Spleen (tissue), 11 donors: ENCODE data around the gene PLCH1. TPM values are rescaled to one million over a fixed set of nuclear protein-coding genes. Genes with fewer than 3 reads are reported as not detected.
"Not testable (repeated sequence)": the region's sequence is repeated elsewhere in the genome, so short reads cannot be mapped to it uniquely, and the experiment has no call there.

ENCODE experiments used
- DNase-seq: peaks from one replicate; pipeline ENCODE4 v3.0.0-alpha.2; 2020
- H3K27ac ChIP-seq, 8 donors: fragments of 200-600 bp; sonication (generic) in 7 of 8; 1 replicate in 4 of 8; 2 replicates in 4 of 8; pipeline versions ENCODE4 v1.5.0 to v1.8.0; 2016 to 2021; ENCODE audit warnings: inconsistent platforms in 4 of 8, mild to moderate bottlenecking in 4 of 8, moderate library complexity in 1 of 8
- H3K27me3 ChIP-seq, 7 donors: fragments of 200-600 bp; sonication (generic) in 6 of 7; replicated peaks in 1 of 7; 1 replicate in 4 of 7; 2 replicates in 3 of 7; pipeline versions ENCODE4 v1.5.0 to v1.8.0; 2016 to 2021; ENCODE audit warnings: inconsistent platforms in 3 of 7, mild to moderate bottlenecking in 1 of 7
- H3K36me3 ChIP-seq, 6 donors: fragments of 200-600 bp; sonication (generic) in 5 of 6; 1 replicate in 4 of 6; 2 replicates in 2 of 6; pipeline versions ENCODE4 v1.5.0 to v1.8.0; 2016 to 2021; ENCODE audit warnings: inconsistent platforms in 2 of 6
- H3K4me1 ChIP-seq, 6 donors: fragments of 200-600 bp; sonication (generic) in 5 of 6; 1 replicate in 3 of 6; 2 replicates in 3 of 6; pipeline versions ENCODE4 v1.5.0 to v1.8.0; 2016 to 2021; ENCODE audit warnings: inconsistent platforms in 3 of 6
- H3K4me3 ChIP-seq, 8 donors: fragments of 200-600 bp; sonication (generic) in 7 of 8; 1 replicate in 4 of 8; 2 replicates in 4 of 8; pipeline versions ENCODE4 v1.5.0 to v1.8.0; 2016 to 2021; ENCODE audit warnings: inconsistent platforms in 4 of 8, mild to moderate bottlenecking in 4 of 8, moderate library complexity in 2 of 8
- H3K9me3 ChIP-seq, 8 donors: fragments of 200-600 bp; sonication (generic) in 7 of 8; 1 replicate in 4 of 8; 2 replicates in 4 of 8; pipeline versions ENCODE4 v1.5.0 to v1.8.0; 2016 to 2021; ENCODE audit warnings: inconsistent platforms in 4 of 8
- CTCF ChIP-seq, 11 experiments: fragments of 200-600 bp in 7 of 11; fragments of 450-650 bp in 4 of 11; sonication (generic) in 4 of 11; IDR thresholded peaks in 8 of 11; conservative IDR thresholded peaks in 3 of 11; 1 replicate in 7 of 11; 2 replicates in 4 of 11; pipeline versions ENCODE4 v1.4.0 to v1.8.0; 2016 to 2021; ENCODE audit warnings: antibody characterized with exemption in 11 of 11, inconsistent platforms in 4 of 11, mild to moderate bottlenecking in 1 of 11
- POLR2A ChIP-seq, 3 donors: fragments of 450-650 bp; IDR thresholded peaks; one replicate each; pipeline ENCODE4 v1.5.1; 2017; ENCODE audit warnings: antibody characterized with exemption in 3 of 3, mild to moderate bottlenecking in 1 of 3
- POLR2AphosphoS5 ChIP-seq, 3 donors: sonication (generic); formaldehyde crosslinking; IDR thresholded peaks; one replicate each; pipeline ENCODE4 v1.5.1; 2017; ENCODE audit warnings: antibody characterized with exemption in 3 of 3
- WGBS, 5 donors: extraction: QIAGEN DNeasy Blood & Tissue Kit in 3 of 5; methylation state at CpG; one replicate each; pipeline versions ENCODE4 v1.1.5 to v1.1.7; 2013 to 2018; 5-methylcytosine and 5-hydroxymethylcytosine counted together
- intact Hi-C: fragments of 100-400 bp; cut with DNase I; formaldehyde crosslinking; loops from one replicate; pipeline ENCODE4 v1.15.0; 2023; ENCODE audit warnings: low total_unique reads
- polyA plus RNA-seq, 3 donors: library from polyadenylated mRNA; stranded (reverse); fragments of 200-250 nt; gene quantifications; one replicate each; pipeline ENCODE4 v1.2.1, GENCODE V29; 2013
- total RNA-seq, 7 donors: library from RNA; depleted of rRNA in 3 of 7; stranded (reverse); fragments of >200 nt in 3 of 7; fragmentation: NEBNext Ultra II Directional in 4 of 7; extraction: Animal tissue kit (Norgen Biotek cat#: 25700) in 4 of 7; gene quantifications; one replicate each; pipeline versions ENCODE4 v1.1.0 to v1.2.1, GENCODE V29; 2016 to 2021
- donor health status: healthy with polysubstance abuse.
- donor health status: DM: no; HTN: no; CAD: no; lungs with moderate emphysema.
- donor health status: DM: no; HTN: no; CAD: no.
- donor health status: Bipolar disorder and iron deficiency.
- donor health status: healthy.
- donor health status: DM: no; HTN: no; CAD: no.
- donor health status: DM: yes; HTN: yes; CAD: no.

Gene PLCH1
- total and polyA plus RNA-seq, 10 donors, result 0.02 to 0.37 (median 0.13) TPM; not detected in 1

GRCh38 chr3:155402656-155403055 lies 342.2 kb downstream of the PLCH1 start:
- no peaks in the 10 kb centered on the region for H3K4me1 ChIP-seq

GRCh38 chr3:155398046-155398445 lies 346.8 kb downstream of the PLCH1 start:
- no peak for DNase-seq
- TF ChIP-seq POLR2AphosphoS5 (IDR thresholded peaks at IDR 0.05) (no peak), CTCF (IDR thresholded peaks at IDR 0.05 in 8 of 11, conservative IDR thresholded peaks at IDR 0.05 in 3 of 11) (no peak), POLR2A (IDR thresholded peaks at IDR 0.05) (no peak)
- Histone ChIP-seq H3K9me3 (peaks cover 0 to 10% (median 6%) of the 10 kb centered on the region in 8 donors), H3K4me3 (no peak overlapping the region), H3K4me1 (no peaks in the 10 kb centered on the region), H3K36me3 (no peaks in the 10 kb centered on the region), H3K27ac (no peak overlapping the region), H3K27me3 (no peaks in the 10 kb centered on the region)
- intact Hi-C loops, result no loop called here

More at GRCh38 chr3:155402656-155403055, 342.2 kb downstream of the PLCH1 start:
- H3K27me3 ChIP-seq, result no peaks in the 10 kb centered on the region
- TF ChIP-seq POLR2A (IDR thresholded peaks at IDR 0.05), result no peak
- no peak for TF ChIP-seq CTCF (IDR thresholded peaks at IDR 0.05 in 8 of 11, conservative IDR thresholded peaks at IDR 0.05 in 3 of 11)
- TF ChIP-seq POLR2AphosphoS5 (IDR thresholded peaks at IDR 0.05), result no peak
- no peak overlapping the region for H3K27ac ChIP-seq
- H3K4me3 ChIP-seq, result no peak overlapping the region
- intact Hi-C loops, result no loop called here
- no peaks in the 10 kb centered on the region for H3K9me3 ChIP-seq
- H3K36me3 ChIP-seq, result no peaks in the 10 kb centered on the region
- DNase-seq, result no peak

- H3K36me3 ChIP-seq, H3K27ac ChIP-seq, H3K27me3 ChIP-seq, H3K4me1 ChIP-seq, H3K4me3 ChIP-seq, DNase-seq, intact Hi-C loops: not testable (repeated sequence)
- 68 to 79% (median 72%) methylated on average over 2 of the region's 2 CpGs for WGBS, 5 donors
- peaks cover 0 to 10% (median 6%) of the 10 kb centered on the region in 8 donors for H3K9me3 ChIP-seq
These were observed 350.0 kb downstream of the PLCH1 start for GRCh38 chr3:155394896-155395295.

GRCh38 chr3:155394240-155394639 lies 350.6 kb downstream of the PLCH1 start:
- Histone ChIP-seq H3K27me3 (no peaks in the 10 kb centered on the region), H3K4me1 (no peaks in the 10 kb centered on the region), H3K9me3 (peaks cover 0 to 10% (median 6%) of the 10 kb centered on the region in 8 donors), H3K27ac (no peak overlapping the region), H3K36me3 (no peaks in the 10 kb centered on the region), H3K4me3 (no peak overlapping the region)
- WGBS, 5 donors, result 92 to 100% (median 98%) methylated on average over 1 of the region's 1 CpG
- TF ChIP-seq POLR2A (IDR thresholded peaks at IDR 0.05), result no peak
- no peak for TF ChIP-seq POLR2AphosphoS5 (IDR thresholded peaks at IDR 0.05)
- no peak for TF ChIP-seq CTCF (IDR thresholded peaks at IDR 0.05 in 8 of 11, conservative IDR thresholded peaks at IDR 0.05 in 3 of 11)
- no peak for DNase-seq
- intact Hi-C loops, result no loop called here

DNA sequence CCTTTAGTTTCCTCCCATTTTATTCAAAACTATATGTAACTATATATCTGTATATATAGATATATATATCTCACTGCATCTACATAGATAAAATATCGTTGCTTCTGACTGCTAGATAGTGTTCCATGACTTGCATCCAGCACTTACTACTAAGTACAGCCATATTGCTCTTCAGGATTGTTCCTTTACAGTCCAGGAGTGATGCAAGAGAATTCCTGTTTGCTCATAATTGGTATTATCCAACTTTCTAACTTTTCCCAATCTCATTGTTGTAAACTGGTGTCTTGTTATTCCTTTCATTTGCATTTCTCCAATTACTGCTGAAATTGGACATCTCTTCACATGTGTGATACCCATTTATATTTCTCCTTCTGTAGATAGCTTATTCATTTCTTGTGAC lies 351.6 kb downstream of the PLCH1 start:
- Histone ChIP-seq H3K27ac (no peak overlapping the region), H3K27me3 (no peaks in the 10 kb centered on the region), H3K36me3 (no peaks in the 10 kb centered on the region), H3K9me3 (peaks cover 0 to 10% (median 6%) of the 10 kb centered on the region in 8 donors), H3K4me3 (no peak overlapping the region), H3K4me1 (no peaks in the 10 kb centered on the region)
- WGBS, 5 donors, result 74 to 90% (median 76%) methylated on average over 1 of the region's 1 CpG
- intact Hi-C loops, result no loop called here
- no peak for DNase-seq
- no peak for TF ChIP-seq CTCF (IDR thresholded peaks at IDR 0.05 in 8 of 11, conservative IDR thresholded peaks at IDR 0.05 in 3 of 11)
- no peak for TF ChIP-seq POLR2AphosphoS5 (IDR thresholded peaks at IDR 0.05)
